Right renal pelvis (tissue), 4 donors: ENCODE data around the gene AGBL3. TPM values are rescaled to one million over a fixed set of nuclear protein-coding genes. Genes with fewer than 3 reads are reported as not detected.
"Not testable (repeated sequence)": the region's sequence is repeated elsewhere in the genome, so short reads cannot be mapped to it uniquely, and the experiment has no call there.

Experiments used
- DNase-seq, 4 donors: peaks; one replicate each; pipeline ENCODE4 v3.0.0-alpha.2; 2013; ENCODE audit warnings: low read depth in 4 of 4, low spot score in 3 of 4, missing footprints in 1 of 4
- polyA plus RNA-seq, 4 donors: library from polyadenylated mRNA; unstranded; fragments of 120-200 nt; gene quantifications; one replicate each; pipeline ENCODE4 v1.2.1, GENCODE V29; 2013; ENCODE audit not compliant: insufficient read length in 4 of 4

The AGBL3 gene
- polyA plus RNA-seq, 4 donors: 9.4 to 12.0 (median 10.2) TPM

GRCh38 chr7:135164357-135165061 is 178.2 kb downstream of the AGBL3 start:
- DNase-seq: no peak

- no peak for DNase-seq
These were observed 179.6 kb downstream of the AGBL3 start for GRCh38 chr7:135165862-135166261.

- DNase-seq: no peak
These were observed 180.2 kb downstream of the AGBL3 start for GRCh38 chr7:135166338-135166990.

GRCh38 chr7:135167365-135167917 is 181.1 kb downstream of the AGBL3 start:
- DNase-seq: no peak

GRCh38 chr7:135168001-135168400 is 181.7 kb downstream of the AGBL3 start:
- no peak for DNase-seq

- no peak for DNase-seq
These were observed 182.3 kb downstream of the AGBL3 start for GRCh38 chr7:135168489-135169140.

- DNase-seq: no peak
These were observed 183.0 kb downstream of the AGBL3 start for GRCh38 chr7:135169141-135169963.

GRCh38 chr7:135169964-135170273 is 183.6 kb downstream of the AGBL3 start:
- no peak for DNase-seq

GRCh38 chr7:135170274-135170997 is 184.1 kb downstream of the AGBL3 start, which contains the start of gene CYREN:
TSS of gene CYREN (minus strand) at chr7:135170707. CDS start at chr7:135168922, 1,785 bp downstream.
- peak; percentile 81 to 86 (median 84) for DNase-seq

GRCh38 chr7:135170998-135171481 is 184.7 kb downstream of the AGBL3 start:
- not testable (repeated sequence) for DNase-seq

GRCh38 chr7:135171581-135172291 is 185.4 kb downstream of the AGBL3 start:
- DNase-seq: not testable (repeated sequence)

GRCh38 chr7:135173916-135174315 is 187.6 kb downstream of the AGBL3 start:
- not testable (repeated sequence) for DNase-seq

GRCh38 chr7:135174941-135175340 is 188.6 kb downstream of the AGBL3 start:
- no peak for DNase-seq

- DNase-seq: no peak
These were observed 189.6 kb downstream of the AGBL3 start for GRCh38 chr7:135175931-135176330.

- no peak for DNase-seq
These were observed 190.9 kb downstream of the AGBL3 start for GRCh38 chr7:135177028-135177696.

- DNase-seq: no peak
These were observed 192.1 kb downstream of the AGBL3 start for GRCh38 chr7:135178364-135178763.

GRCh38 chr7:135179321-135179925 is 193.1 kb downstream of the AGBL3 start:
- DNase-seq: no peak

- DNase-seq: no peak
These were observed 193.8 kb downstream of the AGBL3 start for GRCh38 chr7:135180122-135180521.
